Measurements from ENCODE around the gene ZFP82.
A peak's percentile ranks its signal among the peaks of the same experiment; 100 is the strongest.

The ZFP82 gene

GRCh38 chr19:36418287-36419001, at the start of gene ZFP82:
ZFP82 (minus strand) TSS chr19:36418644; CDS start chr19:36409789, 8,855 bp downstream.
- DNase-seq: peak; percentile 76

- no peak for DNase-seq
These were observed 41.6 kb upstream of the ZFP82 start for GRCh38 chr19:36460046-36460445.

DNA sequence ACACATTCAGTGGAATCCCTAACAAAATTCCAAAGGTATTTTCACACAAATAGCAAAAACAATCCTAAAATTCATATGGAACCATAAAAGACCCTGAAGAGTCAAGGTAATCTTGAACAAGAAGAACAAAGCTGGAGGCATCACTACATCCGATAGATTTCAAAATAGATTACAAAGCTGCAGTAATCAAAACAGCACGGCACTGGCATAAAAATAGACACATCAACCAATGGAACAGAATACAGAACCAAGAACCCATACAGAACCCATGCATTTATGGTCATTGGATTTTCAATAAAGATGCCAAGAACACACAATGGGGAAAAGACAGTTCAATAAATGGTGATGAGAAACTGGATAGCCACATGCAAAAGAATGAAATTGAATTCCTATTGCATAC, 38.4 kb upstream of the ZFP82 start:
- no peak for DNase-seq

DNA sequence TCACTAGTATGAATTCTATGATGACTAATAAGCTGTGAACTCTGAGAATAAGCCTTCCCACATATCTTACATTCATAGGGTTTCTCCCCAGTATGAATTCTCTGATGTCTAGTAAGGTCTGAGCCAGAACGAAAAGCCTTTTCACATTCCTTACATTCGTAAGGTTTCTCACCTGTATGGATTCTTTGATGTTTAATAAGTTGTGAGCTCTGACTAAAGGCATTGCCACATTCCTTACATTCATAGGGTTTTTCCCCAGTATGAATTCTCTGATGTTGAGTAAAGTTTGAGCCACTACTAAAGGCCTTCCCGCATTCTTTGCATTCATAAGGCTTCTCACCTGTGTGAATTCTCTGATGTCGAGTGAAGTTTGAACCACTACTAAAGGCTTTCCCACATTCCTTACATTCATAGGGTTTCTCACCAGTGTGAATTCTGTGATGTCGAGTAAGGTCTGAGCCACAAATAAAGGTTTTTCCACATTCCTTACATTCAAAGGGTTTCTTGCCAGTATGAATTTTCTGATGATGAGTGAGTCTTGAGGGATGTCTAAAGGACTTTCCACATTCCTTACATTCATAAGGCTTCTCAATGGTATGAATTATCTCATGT, 30.7 kb upstream of the ZFP82 start:
- DNase-seq: no peak

DNA sequence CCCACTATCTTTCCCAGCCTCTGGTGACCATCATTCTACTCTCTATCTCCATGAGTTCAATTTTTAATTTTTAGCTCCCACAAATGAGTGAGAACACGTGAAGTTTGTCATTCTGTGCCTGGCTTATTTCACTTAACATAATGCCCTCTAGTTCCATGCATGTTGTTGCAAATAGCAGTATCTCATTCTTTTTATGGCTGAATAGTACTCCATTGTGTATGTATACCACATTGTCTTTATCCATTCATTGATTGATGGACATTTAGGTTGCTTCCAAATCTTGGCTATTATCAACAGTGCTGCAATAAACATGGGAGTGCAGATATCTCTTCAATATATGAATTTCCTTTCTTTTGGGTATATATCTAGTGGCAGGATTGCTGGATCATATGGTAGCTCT, 22.9 kb upstream of the ZFP82 start:
- no peak for DNase-seq

- peak; percentile 41 for DNase-seq
These were observed 18.1 kb upstream of the ZFP82 start for GRCh38 chr19:36436531-36436930.

DNA sequence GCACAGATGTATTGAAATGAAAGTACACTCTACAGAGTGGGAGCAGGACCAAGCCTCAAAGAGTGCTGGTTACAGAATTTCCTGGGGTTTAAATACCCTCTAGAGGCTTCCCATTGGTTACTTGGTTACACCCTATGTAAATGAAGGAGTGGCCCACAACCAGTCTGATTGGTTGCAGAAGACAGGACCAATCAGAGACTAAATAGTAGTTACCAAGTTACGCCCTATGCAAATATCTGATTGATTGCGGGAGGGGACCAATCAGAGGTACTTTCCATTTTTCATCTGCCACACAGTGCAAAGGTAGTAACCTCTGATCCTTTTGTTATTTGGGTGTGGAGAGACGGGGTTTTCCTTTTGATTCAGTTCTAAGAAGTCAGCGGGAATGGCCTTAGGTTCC, 5.5 kb upstream of the ZFP82 start:
- DNase-seq: no peak

GRCh38 chr19:36421749-36422481, 3.5 kb upstream of the ZFP82 start:
- no peak for DNase-seq

DNA sequence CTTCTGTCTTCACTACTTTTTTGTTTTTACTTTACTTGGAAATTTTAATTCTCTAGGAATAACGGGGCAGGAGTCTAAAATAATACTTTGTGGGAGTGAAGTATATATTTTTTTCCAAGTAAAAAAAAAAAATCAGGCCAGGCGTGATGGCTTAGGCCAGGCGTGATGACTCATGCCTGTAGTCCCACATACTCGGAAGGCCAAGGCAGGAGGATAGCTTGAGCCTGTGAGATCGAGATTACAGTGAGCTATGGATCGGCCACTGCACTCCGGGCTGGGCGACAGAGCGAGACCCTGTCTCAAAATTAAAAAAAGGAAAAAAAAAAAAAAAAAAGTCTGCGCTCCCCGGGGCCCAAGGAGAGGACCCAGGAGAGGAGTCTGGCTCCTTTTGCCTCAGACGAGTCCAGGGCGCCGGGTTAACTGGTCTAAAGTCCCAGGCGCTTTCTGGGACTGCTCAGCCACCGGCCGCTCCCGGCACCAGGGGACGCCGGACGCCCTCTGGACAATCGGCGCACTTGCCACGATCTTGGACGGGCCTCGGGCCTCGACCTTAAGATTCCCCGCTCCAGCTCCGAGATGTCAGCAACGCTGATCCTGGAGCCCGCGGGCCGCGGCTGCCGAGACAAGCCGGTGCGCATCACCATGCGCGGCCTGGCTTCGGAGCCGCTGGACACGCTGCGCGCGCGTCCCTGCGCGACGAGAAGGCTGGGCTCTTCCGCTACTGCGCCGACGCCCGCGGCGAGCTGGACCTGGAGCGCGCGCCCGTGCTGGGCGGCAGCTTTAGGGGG, 2.7 kb upstream of the ZFP82 start:
- no peak for DNase-seq

- no peak for DNase-seq
These were observed 625 bp downstream of the ZFP82 start for GRCh38 chr19:36417752-36418286.

- peak; percentile 57 for DNase-seq
These were observed 8.6 kb downstream of the ZFP82 start for GRCh38 chr19:36409841-36410240.

DNA sequence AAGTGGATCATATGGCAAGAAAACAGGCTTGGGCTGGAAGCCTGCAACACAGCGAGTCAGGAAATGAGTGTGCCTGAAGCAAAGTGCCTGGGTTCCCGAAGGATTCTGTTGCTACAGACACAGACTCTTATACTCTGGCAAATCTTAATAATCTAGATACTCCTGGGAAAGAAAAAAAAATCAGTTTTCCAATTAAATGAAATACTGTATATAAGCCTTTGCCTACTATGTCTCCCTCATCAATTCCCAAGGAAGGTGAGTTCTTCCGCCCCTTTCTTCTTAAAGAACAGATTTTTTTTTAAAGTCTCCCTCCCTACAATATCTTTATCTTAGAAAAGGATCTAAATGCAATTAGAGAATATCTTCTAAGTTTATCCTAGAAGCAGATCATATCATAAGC, 10.3 kb downstream of the ZFP82 start:
- DNase-seq: no peak

DNA sequence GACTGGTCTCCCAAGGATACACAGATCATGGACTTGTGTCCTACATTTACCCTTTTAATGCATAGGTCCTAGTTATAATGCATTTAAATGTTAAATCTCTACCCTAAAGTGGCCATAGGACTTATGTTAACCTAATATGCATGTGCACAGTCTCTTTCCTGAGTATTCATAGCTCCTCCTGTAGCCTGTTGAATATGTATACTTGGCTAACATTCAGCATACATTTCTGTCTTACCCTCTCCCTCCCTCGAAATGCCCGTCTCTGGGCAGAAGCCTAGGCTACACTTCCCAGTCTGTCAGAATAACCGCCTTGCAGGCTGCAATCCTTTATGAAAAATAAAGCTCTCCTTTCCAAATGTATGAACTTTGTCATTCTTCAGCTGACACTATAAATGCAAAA, 13.9 kb downstream of the ZFP82 start:
- DNase-seq: no peak

- DNase-seq: no peak
These were observed 17.0 kb downstream of the ZFP82 start for GRCh38 chr19:36401475-36401874.

DNA sequence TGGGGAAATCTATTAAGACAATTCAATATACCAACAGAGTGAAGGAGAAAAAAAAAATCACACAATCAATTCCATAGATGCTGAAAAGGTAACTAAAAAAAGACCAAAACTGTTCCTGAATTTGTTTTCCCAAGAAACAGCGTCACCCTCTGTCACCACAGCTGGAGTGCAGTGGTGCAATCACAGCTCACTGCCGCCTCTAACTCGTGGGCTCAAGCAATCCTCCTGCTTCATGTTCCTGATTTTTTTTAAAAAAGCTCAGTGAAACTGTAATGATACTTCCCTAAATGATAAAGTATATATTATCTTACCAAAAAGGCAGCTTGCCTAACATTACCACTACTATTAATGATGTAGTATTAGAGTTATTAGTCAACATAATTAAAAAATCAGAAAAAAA, 19.9 kb downstream of the ZFP82 start:
- DNase-seq: no peak

DNA sequence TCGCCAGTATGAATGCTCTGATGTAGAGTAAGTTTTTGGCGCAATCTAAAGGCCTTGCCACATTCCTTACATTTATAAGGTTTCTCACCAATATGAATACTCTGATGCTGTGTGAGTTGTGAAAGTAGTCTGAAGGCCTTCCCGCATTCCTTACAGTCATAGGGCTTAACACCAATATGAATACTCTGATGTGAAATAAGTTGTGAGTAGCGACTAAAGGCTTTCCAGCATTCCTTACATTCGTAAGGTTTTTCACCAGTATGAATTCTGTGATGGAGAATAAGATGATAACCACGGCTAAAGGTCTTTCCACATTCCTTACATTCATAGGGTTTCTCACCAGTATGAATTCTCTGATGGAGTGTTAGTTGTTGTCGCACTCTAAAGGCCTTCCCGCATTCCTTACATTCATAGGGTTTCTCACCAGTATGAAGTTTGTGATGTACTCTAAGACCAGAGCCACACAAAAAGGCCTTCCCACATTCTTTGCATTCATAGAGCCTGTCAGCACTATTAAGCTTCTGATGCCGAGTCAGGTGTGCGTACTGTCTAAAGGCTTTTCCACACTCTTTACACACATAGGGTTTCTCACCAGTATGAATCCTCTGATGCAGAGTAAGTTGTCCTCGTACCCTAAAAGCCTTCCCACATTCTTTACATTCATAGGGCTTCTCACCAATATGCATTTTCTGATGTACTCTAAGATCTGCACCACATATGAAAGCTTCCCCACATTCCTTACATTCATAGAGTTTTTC, 25.3 kb downstream of the ZFP82 start:
- DNase-seq: no peak

DNA sequence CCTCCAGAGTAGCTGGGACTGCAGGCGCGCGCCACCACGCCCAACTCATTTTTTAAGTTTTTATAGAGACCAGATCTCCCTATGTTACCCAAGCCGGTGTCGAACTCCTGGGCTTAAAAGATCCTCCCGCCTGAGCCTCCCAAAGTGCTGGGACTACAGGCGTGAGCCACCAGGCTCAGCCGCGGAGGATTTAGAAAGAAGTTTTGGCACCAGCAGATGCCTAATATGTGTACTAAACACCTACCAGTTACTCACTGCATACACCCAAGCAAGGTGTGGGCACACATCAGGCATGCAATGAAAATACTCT, 39.0 kb downstream of the ZFP82 start:
- no peak for DNase-seq

DNA sequence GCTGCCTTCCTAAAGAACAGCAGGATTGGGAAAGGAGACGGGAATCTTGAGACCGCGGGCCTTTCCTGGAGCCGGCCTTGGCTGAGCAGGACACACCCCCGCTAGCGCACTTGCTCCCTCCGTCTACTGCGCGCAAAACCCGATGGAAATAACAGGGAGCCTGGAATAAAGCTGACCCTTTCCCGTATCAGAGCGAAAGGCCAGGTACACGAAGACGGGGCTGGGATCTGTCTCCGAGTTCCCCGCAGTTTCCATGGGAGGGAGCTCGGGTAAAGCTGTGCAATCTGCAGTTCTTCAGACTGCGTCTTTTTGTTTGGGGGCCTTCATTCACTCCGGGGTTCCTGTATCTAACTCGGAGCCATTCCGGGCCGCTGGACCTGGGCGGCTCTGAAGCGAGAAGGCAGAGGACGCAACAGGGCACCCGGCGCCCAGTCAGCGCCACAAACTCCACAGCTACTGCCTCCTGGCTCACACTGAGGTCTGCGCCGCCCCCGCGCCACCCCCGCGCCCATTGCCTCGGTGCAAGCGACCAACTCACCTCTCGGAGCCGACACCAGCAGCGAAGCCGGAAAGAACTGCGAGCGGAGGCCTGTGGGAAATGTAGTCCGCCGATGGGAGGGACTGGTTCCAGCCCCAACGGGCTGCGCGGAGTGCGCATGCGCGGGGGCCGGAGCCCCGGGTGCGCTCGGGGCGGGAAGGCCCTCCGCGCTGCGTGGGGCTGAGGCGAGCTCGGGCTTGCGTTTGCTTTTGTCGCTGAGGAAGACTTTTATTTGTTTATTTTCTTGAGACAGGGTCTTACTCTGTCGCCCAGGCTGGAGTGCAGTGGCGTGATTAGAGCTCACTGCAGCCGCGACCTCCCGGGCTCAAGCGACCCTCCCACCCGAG, 39.6 kb downstream of the ZFP82 start, which contains the start of gene ZFP14:
Gene ZFP14 (minus strand): TSS at position 577 of the 885 bp plus-strand sequence. CDS start 11,309 bp downstream, outside the sequence.
- DNase-seq: peak; percentile 93

DNA sequence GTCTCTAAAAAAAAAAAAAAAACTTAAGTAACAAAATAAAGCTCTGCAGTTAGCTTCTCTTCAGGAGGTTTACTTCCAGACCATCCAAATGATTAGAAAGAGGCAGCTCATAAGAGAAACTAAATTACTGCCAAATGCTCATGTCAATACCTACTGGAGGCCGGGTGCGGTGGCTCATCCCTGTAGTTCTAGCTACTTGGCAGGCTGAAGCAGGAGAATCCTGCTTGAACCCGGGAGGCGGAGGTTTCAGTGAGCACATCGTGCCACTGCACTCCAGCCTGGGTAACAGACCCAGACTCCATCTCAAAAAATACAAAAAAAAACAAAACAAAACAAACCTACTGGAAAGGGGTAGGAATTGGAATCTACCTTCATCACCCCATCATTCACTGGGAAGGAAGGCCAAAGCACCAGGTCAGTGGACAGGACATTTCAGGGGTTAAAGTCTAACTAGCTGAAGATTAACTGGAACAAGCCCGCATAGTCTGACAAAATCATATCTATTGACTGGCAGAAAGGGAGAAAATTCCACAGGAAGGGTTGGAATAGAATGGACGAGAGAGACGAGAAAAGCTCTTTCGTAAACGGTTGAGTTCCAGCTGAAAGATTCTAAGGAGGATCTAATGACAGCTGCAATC, 40.8 kb downstream of the ZFP82 start:
- DNase-seq: no peak

DNA sequence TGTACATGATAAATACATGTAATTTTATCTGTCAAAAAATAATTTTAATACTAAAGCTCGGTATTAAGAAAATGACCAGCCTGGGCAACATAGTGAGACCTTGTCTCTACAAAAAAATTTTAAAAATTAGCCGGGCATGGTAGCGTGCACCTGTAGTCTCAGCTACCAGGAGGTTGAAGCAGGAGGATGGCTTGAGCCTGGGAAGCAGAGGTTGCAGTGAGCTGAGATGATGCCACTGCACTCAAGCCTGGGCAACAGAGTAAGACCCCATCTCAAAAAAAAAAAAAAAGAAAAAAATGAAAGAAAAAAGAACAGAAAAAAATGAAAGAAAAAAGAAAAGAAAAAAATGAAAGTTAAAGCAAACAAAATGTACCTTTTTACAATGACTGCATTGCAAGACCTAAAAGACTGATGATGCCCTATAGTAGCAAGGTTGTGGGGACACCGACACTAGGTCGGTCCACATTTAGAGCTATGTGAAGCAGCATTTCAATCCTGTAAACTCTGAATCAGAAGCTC, 44.7 kb downstream of the ZFP82 start:
- no peak for DNase-seq

Measured in NCI-H226 (cell line).